Measurements from ENCODE around the gene TM2D1.
"Not testable (repeated sequence)": the region's sequence is repeated elsewhere in the genome, so short reads cannot be mapped to it uniquely, and the experiment has no call there.

TM2D1 gene

DNA sequence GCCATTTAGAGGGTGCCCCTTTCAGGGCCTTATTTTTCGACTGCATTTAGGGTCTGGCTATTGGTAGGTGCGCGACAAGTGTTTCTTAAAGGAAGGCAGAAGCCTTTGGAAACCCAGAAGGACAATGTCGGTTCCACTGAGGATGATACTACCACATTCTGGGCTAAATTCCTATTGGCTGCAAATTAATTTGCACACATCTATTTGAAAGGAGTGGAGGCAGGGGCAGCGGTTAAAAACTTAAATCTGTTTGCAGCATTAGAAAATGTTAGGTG is 18.4 kb upstream of the TM2D1 start:
- Histone ChIP-seq H3K4me1 (ENCODE audit: insufficient read depth, low read length) (peaks cover 22% of the 10 kb centered on the region; the same call in 1 of the 2 replicates), H3K36me3 (ENCODE audit: insufficient read depth, low read depth, low read length) (no peaks in the 10 kb centered on the region), H3K27ac (ENCODE audit: low read length) (no peak overlapping the region), H3K9ac (ENCODE audit: low read depth, low read length) (peak overlapping the region; percentile 79; the same call in 1 of the 2 replicates), H3K27me3 (ENCODE audit: insufficient read depth, low read length) (no peaks in the 10 kb centered on the region; the same call in 1 of the 2 replicates), H3K9me3 (ENCODE audit: insufficient read depth, low read depth, low read length) (no peaks in the 10 kb centered on the region), H3K4me3 (ENCODE audit: low read length) (peak overlapping the region; percentile 71)

DNA sequence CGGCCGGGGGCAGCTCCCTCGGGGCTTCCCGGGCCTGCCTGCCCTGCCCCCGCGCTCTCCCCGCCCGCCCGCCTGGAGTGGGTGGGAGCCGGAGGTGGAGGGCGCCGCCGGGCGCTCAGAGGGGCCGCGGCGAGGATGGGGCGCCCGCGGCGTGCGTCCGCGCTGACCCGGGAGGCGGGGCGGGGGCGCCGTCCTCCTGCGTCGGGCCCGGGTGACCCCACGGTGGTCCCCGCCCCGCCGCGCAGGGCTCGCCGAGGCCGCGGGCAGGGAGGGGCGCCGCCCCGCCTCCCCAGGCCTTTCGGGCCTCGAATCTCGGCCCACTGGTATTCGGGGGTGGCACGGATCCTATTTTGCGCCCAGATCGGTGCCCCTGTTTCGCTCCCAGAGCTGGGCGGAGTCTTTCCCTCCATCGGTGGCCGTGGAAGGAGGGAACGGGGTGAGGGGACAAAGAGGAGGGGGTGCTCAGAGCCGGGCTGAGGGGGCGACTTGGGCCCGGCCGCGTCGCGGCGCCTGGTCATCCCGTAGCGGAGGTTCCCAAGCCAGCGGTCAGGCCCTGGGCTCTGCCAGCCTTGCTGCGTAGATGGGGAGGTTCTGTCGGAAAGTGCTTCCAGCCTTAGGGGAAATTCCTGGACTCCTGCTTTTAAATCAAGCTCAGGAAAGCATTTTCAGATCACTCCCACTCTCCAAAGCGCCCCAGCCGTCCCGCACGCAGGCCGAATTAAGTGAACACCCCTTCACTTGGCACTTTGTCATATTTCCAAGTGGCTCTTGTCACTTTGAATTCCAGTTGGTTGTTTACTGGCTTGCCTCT is 17.9 kb upstream of the TM2D1 start:
- peak overlapping the region; percentile 79 for H3K9ac ChIP-seq (ENCODE audit: low read depth, low read length)
- H3K36me3 ChIP-seq (ENCODE audit: insufficient read depth, low read depth, low read length), result no peaks in the 10 kb centered on the region
- no peaks in the 10 kb centered on the region for H3K9me3 ChIP-seq (ENCODE audit: insufficient read depth, low read depth, low read length)
- H3K4me1 ChIP-seq (ENCODE audit: insufficient read depth, low read length), result peaks cover 22% of the 10 kb centered on the region; the same call in 1 of the 2 replicates
- peak overlapping the region; percentile 24 for H3K27ac ChIP-seq (ENCODE audit: low read length)
- H3K4me3 ChIP-seq (ENCODE audit: low read length), result peak overlapping the region; percentile 71
- no peaks in the 10 kb centered on the region; the same call in 1 of the 2 replicates for H3K27me3 ChIP-seq (ENCODE audit: insufficient read depth, low read length)

DNA sequence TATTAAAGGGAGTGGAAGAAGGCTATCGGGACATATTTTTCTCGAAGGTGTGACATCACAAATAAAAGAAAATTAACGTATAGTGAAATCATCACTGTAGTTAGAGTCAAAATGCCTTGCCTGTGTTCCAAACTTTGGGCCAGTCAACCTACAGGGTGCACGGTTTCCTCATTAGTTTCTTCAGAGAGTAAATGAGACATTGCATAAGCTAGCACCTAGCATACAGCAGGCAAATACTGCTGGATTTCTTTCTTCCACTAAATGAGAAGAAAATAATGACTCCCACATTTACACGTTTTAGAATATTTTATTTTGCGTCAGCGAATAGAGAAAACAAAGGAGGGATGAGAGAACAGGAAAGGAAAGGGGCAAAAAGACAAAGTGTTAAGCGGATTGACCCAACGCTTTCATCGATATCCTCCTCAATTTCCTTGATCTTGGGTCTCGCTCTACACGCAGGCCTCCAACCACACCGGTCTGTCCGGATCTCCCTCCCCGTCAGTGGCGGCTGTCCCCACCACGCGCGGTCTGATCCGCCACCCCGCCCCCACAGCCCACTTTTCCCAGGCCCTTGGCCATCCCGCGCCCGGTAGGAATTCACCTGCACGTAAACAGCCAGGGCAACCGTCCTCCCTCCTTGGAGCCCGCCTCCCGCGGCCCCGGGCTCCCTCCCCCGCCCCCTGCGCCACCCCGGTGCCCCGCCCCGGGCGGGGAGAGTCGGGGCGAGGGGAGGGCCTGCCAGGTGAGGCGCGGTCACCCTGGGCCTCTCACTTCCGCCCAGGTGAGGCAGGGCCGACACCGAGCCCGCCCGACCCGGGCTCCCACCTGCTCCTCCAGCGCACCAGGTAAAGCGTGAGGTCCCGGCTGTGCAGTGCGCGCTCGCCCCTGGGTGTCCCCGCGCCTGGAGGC is 17.0 kb upstream of the TM2D1 start, which contains the start of gene PATJ:
TSS of gene PATJ (plus strand) at position 770 of the 909 bp plus-strand sequence. CDS start 20,413 bp downstream, outside the sequence.
- Histone ChIP-seq H3K9me3 (ENCODE audit: insufficient read depth, low read depth, low read length) (no peaks in the 10 kb centered on the region), H3K27ac (ENCODE audit: low read length) (peak within 1 kb of the TSS; percentile 24), H3K4me3 (ENCODE audit: low read length) (peak within 1 kb of the TSS; percentile 71), H3K9ac (ENCODE audit: low read depth, low read length) (peak within 1 kb of the TSS; percentile 79), H3K27me3 (ENCODE audit: insufficient read depth, low read length) (no peaks in the 10 kb centered on the region; the same call in 1 of the 2 replicates), H3K4me1 (ENCODE audit: insufficient read depth, low read length) (peaks cover 15% of the 10 kb centered on the region; the same call in 1 of the 2 replicates), H3K36me3 (ENCODE audit: insufficient read depth, low read depth, low read length) (no peaks in the 10 kb centered on the region)

GRCh38 chr1:61740751-61741700 is 16.1 kb upstream of the TM2D1 start:
- peak overlapping the region; percentile 71 for H3K4me3 ChIP-seq (ENCODE audit: low read length)
- peak overlapping the region; percentile 71 for H3K9ac ChIP-seq (ENCODE audit: low read depth, low read length)
- H3K9me3 ChIP-seq (ENCODE audit: insufficient read depth, low read depth, low read length), result no peaks in the 10 kb centered on the region
- peaks cover 7% of the 10 kb centered on the region; the same call in 1 of the 2 replicates for H3K4me1 ChIP-seq (ENCODE audit: insufficient read depth, low read length)
- H3K36me3 ChIP-seq (ENCODE audit: insufficient read depth, low read depth, low read length), result no peaks in the 10 kb centered on the region
- no peak overlapping the region for H3K27ac ChIP-seq (ENCODE audit: low read length)
- no peaks in the 10 kb centered on the region; the same call in 1 of the 2 replicates for H3K27me3 ChIP-seq (ENCODE audit: insufficient read depth, low read length)

- no peaks in the 10 kb centered on the region for H3K36me3 ChIP-seq (ENCODE audit: insufficient read depth, low read depth, low read length)
- H3K27me3 ChIP-seq (ENCODE audit: insufficient read depth, low read length), result no peaks in the 10 kb centered on the region
- no peaks in the 10 kb centered on the region for H3K4me1 ChIP-seq (ENCODE audit: insufficient read depth, low read length)
- H3K27ac ChIP-seq (ENCODE audit: low read length), result no peak overlapping the region
- no peak overlapping the region for H3K9ac ChIP-seq (ENCODE audit: low read depth, low read length)
- H3K4me3 ChIP-seq (ENCODE audit: low read length), result no peak overlapping the region
- H3K9me3 ChIP-seq (ENCODE audit: insufficient read depth, low read depth, low read length), result no peaks in the 10 kb centered on the region
Observed at GRCh38 chr1:61732726-61733125, 7.8 kb upstream of the TM2D1 start.

- not testable (repeated sequence) for H3K27me3 ChIP-seq (ENCODE audit: insufficient read depth, low read length); H3K4me3 ChIP-seq (ENCODE audit: low read length); H3K9ac ChIP-seq (ENCODE audit: low read depth, low read length); H3K9me3 ChIP-seq (ENCODE audit: insufficient read depth, low read depth, low read length); H3K36me3 ChIP-seq (ENCODE audit: insufficient read depth, low read depth, low read length); H3K27ac ChIP-seq (ENCODE audit: low read length); H3K4me1 ChIP-seq (ENCODE audit: insufficient read depth, low read length)
Observed at GRCh38 chr1:61730679-61731078, 5.7 kb upstream of the TM2D1 start.

- Histone ChIP-seq H3K36me3 (ENCODE audit: insufficient read depth, low read depth, low read length) (no peaks in the 10 kb centered on the region), H3K4me3 (ENCODE audit: low read length) (no peak overlapping the region), H3K27me3 (ENCODE audit: insufficient read depth, low read length) (no peaks in the 10 kb centered on the region), H3K9me3 (ENCODE audit: insufficient read depth, low read depth, low read length) (no peaks in the 10 kb centered on the region), H3K27ac (ENCODE audit: low read length) (no peak overlapping the region), H3K9ac (ENCODE audit: low read depth, low read length) (no peak overlapping the region), H3K4me1 (ENCODE audit: insufficient read depth, low read length) (no peaks in the 10 kb centered on the region; the same call in none of the 2 replicates)
Observed at GRCh38 chr1:61727544-61727943, 2.6 kb upstream of the TM2D1 start.

DNA sequence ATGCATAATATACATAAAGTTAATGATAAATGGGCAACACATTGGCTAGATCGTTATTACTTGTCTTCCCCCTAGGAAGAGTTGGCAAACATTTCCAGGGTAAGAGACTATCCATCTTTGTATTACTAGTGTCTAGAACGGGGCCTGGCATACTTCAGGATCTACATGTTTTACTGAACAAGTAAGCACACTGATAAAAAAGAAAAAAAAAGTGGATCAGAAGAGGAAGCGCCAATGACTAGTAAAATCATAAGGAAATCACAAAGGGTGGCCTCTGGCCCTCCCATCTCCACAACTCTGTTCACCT is 482 bp downstream of the TM2D1 start:
- H3K27ac ChIP-seq (ENCODE audit: low read length), result peak overlapping the region; percentile 86

DNA sequence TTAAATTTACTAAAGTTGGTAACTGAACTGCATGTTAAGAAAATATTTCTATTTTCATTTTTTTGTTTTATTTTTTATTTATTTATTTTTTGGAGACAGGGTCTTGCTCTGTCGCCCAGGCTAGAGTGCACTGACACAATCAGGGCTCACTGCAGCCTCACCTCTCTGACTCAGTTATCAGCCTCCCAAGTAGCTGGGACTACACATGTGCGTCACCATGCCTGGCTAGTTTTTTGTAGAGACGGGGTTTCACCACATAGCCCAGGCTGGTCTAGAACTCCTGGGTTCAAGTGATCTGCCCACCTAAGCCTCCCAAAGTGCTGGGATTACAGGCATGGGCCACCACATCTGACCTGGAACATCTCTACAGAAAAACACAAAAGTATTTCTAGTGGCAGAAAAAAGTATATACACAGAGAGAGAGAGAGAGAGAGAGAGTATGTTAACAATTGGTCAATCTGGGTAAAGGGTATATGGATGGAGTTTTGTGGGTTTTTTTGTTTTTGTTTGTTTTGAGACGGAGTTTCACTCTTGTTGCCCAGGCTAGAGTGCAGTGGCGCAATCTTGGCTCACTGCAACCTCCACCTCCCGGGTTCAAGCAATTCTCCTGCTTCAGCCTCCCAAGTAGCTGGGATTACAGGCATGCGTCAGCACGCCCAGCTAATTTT is 5.8 kb downstream of the TM2D1 start:
- not testable (repeated sequence) for H3K4me1 ChIP-seq (ENCODE audit: insufficient read depth, low read length); H3K36me3 ChIP-seq (ENCODE audit: insufficient read depth, low read depth, low read length); H3K9ac ChIP-seq (ENCODE audit: low read depth, low read length); H3K27ac ChIP-seq (ENCODE audit: low read length); H3K9me3 ChIP-seq (ENCODE audit: insufficient read depth, low read depth, low read length); H3K4me3 ChIP-seq (ENCODE audit: low read length); H3K27me3 ChIP-seq (ENCODE audit: insufficient read depth, low read length)

More for the DNA sequence above, 482 bp downstream of the TM2D1 start:
- Histone ChIP-seq H3K36me3 (ENCODE audit: insufficient read depth, low read depth, low read length) (no peaks in the 10 kb centered on the region), H3K4me3 (ENCODE audit: low read length) (peak overlapping the region; percentile 80), H3K4me1 (ENCODE audit: insufficient read depth, low read length) (no peaks in the 10 kb centered on the region; the same call in none of the 2 replicates), H3K27me3 (ENCODE audit: insufficient read depth, low read length) (no peaks in the 10 kb centered on the region), H3K9ac (ENCODE audit: low read depth, low read length) (peak overlapping the region; percentile 85), H3K9me3 (ENCODE audit: insufficient read depth, low read depth, low read length) (no peaks in the 10 kb centered on the region)

DNA sequence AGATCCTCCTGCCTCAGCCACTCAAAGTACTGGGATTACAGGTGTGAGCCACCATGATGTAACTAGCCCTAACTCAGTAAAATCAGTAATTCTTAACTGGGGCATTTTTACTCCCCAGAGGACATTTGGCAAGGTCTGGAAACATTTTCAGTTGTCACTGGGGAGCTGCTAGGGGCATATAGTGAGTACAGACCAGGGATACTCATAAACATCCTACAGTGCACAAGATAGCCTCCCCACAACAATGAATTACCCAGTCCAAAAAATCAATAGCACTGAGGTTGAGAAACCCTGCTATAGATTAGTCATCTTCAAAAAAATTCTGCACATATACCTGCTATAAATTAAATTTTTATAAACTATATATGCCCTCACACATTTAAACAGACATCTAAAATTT is 13.0 kb downstream of the TM2D1 start:
- no peaks in the 10 kb centered on the region for H3K4me1 ChIP-seq (ENCODE audit: insufficient read depth, low read length)
- H3K36me3 ChIP-seq (ENCODE audit: insufficient read depth, low read depth, low read length), result peaks cover 28% of the 10 kb centered on the region
- no peak overlapping the region for H3K27ac ChIP-seq (ENCODE audit: low read length)
- no peak overlapping the region for H3K4me3 ChIP-seq (ENCODE audit: low read length)
- H3K9ac ChIP-seq (ENCODE audit: low read depth, low read length), result no peak overlapping the region
- H3K27me3 ChIP-seq (ENCODE audit: insufficient read depth, low read length), result no peaks in the 10 kb centered on the region
- no peaks in the 10 kb centered on the region for H3K9me3 ChIP-seq (ENCODE audit: insufficient read depth, low read depth, low read length)

DNA sequence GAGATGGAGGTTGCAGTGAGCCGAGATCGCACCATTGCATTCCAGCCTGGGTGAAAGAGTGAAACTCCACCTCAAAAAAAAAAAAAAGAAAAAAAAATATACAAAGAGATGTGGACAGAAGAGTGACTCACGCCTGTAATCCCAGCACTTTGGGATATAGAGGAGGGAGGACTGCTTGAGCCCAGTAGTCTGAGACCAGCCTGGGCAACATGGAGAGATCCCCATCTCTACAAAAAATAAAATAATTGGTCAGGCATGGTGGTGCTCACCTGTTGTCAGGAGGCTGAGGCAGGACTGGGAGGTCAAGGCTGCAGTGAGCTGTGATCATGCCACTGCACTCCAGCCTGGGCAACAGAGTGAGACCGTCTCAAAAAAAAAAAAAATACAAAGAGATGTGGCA is 13.7 kb downstream of the TM2D1 start:
- not testable (repeated sequence) for H3K9ac ChIP-seq (ENCODE audit: low read depth, low read length); H3K27ac ChIP-seq (ENCODE audit: low read length); H3K4me3 ChIP-seq (ENCODE audit: low read length); H3K9me3 ChIP-seq (ENCODE audit: insufficient read depth, low read depth, low read length); H3K27me3 ChIP-seq (ENCODE audit: insufficient read depth, low read length); H3K4me1 ChIP-seq (ENCODE audit: insufficient read depth, low read length)
- peaks cover 30% of the 10 kb centered on the region for H3K36me3 ChIP-seq (ENCODE audit: insufficient read depth, low read depth, low read length)

Measured in iPS-20b (cell line).